ENCODE measurements around the gene PDLIM3.
"Not testable (repeated sequence)": the region's sequence is repeated elsewhere in the genome, so short reads cannot be mapped to it uniquely, and the experiment has no call there.

PDLIM3 gene

DNA sequence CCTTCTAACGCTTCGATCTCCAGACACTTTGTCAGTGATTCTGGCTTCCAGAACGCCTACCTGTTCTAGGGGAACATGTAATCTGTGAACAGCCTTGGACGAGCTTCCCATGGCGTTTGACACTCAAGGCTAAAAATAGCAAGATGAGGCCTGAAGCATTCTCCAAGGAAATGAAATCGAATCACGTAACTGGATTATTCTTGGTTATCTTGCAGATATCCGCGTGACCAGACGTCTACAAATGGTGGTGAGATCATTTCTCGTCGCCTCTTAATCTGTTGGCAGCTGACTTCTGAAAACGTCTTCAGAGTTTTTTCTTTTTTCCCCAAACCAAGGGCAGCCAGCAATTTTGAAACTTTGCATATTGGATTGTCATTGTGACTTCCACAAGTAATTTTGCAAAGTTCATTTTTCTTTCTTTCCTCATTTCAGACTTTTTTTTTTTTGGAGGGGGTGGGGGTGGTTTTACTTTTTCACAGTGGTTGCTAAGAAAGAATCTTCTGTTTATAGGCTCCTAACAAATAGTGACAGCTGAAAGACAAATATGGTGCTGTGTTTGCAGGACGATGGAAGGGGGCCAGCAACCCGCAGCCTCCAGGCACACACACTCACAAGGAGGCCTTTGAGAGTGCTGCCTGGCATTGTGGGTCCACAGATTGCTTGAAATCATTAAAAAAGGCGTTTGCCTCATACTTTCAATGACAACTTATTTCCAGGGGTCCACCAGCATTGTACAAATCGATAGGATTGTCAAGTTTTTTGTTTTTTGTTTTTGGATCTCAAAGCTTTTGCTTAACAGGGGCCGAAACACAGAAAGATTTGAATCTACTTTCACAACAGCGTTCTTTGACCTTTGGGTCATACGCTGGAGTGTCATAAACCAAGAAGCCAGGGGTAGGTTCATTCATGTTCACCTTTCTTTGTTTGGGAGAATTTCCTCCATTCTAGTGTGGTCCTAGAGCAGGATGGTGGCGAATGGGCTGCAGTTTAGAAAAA lies 32.4 kb upstream of the PDLIM3 start:
- no peaks in the 10 kb centered on the region for H3K36me3 ChIP-seq (ENCODE audit: control insufficient read depth in 1 of 2, insufficient read depth in 2 of 2, low read length in 2 of 2)
- H3K9me3 ChIP-seq (ENCODE audit: control insufficient read depth in 1 of 2, low read length in 2 of 2), result peaks cover 0 to 6% of the 10 kb centered on the region in 2 donors
- no peaks in the 10 kb centered on the region for H3K27me3 ChIP-seq (ENCODE audit: low read depth, low read length)
- peak overlapping the region; percentile 89 for H3K27ac ChIP-seq (ENCODE audit: low read length)
- peak overlapping the region in 1 of 2 donors; percentile 46 for H3K4me3 ChIP-seq (ENCODE audit: low read depth in 1 of 2, low read length in 2 of 2)
- H3K4me1 ChIP-seq (ENCODE audit: control insufficient read depth in 1 of 2, insufficient read depth in 2 of 2, low read length in 2 of 2), result peaks cover 6 to 31% of the 10 kb centered on the region in 2 donors

DNA sequence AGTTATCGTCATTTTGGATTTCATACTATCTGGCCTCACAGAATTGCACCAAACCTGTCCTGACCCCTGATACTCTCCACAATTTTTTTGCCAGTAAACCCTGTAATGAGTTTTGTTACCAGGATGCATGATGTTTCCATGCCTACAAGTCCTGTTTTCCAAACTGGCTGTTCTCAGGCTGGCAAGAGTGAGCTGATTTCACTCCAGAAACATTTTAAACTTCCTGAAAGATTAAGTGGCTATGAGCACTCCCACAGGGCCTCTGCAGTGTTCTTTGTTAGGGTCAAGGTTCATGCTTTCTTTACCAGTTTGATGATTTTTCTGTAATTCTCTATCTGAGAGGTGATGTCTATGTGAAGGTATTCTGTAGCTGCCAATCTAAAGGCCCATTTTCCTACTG lies 31.7 kb upstream of the PDLIM3 start:
- no peaks in the 10 kb centered on the region for H3K27me3 ChIP-seq (ENCODE audit: low read depth, low read length)
- H3K9me3 ChIP-seq (ENCODE audit: control insufficient read depth in 1 of 2, low read length in 2 of 2), result peaks cover 0 to 6% of the 10 kb centered on the region in 2 donors
- H3K27ac ChIP-seq (ENCODE audit: low read length), result peak overlapping the region; percentile 89
- peaks cover 6 to 31% of the 10 kb centered on the region in 2 donors for H3K4me1 ChIP-seq (ENCODE audit: control insufficient read depth in 1 of 2, insufficient read depth in 2 of 2, low read length in 2 of 2)
- H3K36me3 ChIP-seq (ENCODE audit: control insufficient read depth in 1 of 2, insufficient read depth in 2 of 2, low read length in 2 of 2), result no peaks in the 10 kb centered on the region
- peak overlapping the region in 1 of 2 donors; percentile 46 for H3K4me3 ChIP-seq (ENCODE audit: low read depth in 1 of 2, low read length in 2 of 2)

DNA sequence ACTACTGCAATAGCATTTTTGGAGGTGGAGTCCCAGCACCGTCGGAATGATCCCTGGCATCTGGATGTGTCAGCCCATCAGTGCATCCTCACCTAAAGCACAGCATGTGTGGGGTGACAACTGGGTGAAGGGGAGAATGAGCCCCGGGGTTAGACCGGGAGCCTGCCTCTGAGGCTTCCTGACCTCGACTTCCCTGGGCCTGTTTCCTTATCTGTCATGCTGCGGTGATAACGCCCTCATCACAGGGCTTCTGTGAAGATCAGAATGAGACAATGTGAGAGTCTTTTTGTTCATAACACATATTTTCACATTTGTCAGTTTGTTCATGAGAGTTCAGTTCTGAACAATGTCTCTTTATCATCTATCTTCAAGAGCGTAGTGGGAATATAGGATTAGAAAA lies 31.1 kb upstream of the PDLIM3 start:
- no peaks in the 10 kb centered on the region for H3K27me3 ChIP-seq (ENCODE audit: low read depth, low read length)
- H3K36me3 ChIP-seq (ENCODE audit: control insufficient read depth in 1 of 2, insufficient read depth in 2 of 2, low read length in 2 of 2), result no peaks in the 10 kb centered on the region
- no peak overlapping the region for H3K4me3 ChIP-seq (ENCODE audit: low read depth in 1 of 2, low read length in 2 of 2)
- H3K27ac ChIP-seq (ENCODE audit: low read length), result peak overlapping the region; percentile 89
- peaks cover 0 to 6% of the 10 kb centered on the region in 2 donors for H3K9me3 ChIP-seq (ENCODE audit: control insufficient read depth in 1 of 2, low read length in 2 of 2)
- peaks cover 6 to 31% of the 10 kb centered on the region in 2 donors for H3K4me1 ChIP-seq (ENCODE audit: control insufficient read depth in 1 of 2, insufficient read depth in 2 of 2, low read length in 2 of 2)

DNA sequence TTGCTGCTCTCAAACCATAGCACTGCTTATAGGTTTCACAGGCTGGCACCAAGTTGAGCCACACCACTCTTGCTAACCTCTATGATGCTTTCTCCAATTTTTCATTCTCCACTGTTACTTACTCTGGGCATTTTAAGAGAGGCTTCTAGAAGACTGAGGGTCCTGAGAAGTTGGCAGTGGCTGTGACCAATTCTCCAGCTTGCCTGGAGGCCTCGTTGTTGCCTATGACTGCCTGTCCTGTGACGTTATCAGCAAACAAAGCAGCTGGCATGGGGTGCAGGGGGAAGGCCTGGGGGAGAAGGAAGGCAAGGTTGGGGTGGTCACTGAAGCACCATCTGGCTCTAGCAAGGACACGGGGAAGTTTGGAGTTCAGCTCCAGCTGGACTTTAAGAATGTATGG lies 30.4 kb upstream of the PDLIM3 start:
- Histone ChIP-seq H3K4me1 (ENCODE audit: control insufficient read depth in 1 of 2, insufficient read depth in 2 of 2, low read length in 2 of 2) (peaks cover 6 to 31% of the 10 kb centered on the region in 2 donors), H3K9me3 (ENCODE audit: control insufficient read depth in 1 of 2, low read length in 2 of 2) (peaks cover 0 to 6% of the 10 kb centered on the region in 2 donors), H3K27ac (ENCODE audit: low read length) (peak overlapping the region; percentile 89), H3K36me3 (ENCODE audit: control insufficient read depth in 1 of 2, insufficient read depth in 2 of 2, low read length in 2 of 2) (no peaks in the 10 kb centered on the region), H3K27me3 (ENCODE audit: low read depth, low read length) (no peaks in the 10 kb centered on the region), H3K4me3 (ENCODE audit: low read depth in 1 of 2, low read length in 2 of 2) (no peak overlapping the region)

DNA sequence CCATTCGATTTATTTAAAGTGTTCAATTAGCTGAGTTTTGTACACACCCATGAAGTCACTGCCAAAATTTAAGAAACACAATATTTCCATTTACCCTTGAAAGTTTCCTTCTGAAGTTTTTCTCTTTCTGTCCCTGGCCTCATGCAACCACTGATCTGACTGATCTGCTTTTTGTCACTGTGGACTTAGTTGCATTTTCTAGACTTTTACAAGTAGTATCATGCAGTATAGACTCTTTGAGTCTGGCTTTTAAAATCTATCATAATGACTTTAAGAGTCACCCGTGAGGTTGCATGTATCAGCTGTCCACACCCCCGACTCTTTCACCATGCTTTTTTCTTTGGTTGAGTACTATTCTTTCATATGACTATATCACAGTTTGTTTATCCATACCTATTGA lies 29.0 kb upstream of the PDLIM3 start:
- peaks cover 0 to 6% of the 10 kb centered on the region in 2 donors for H3K9me3 ChIP-seq (ENCODE audit: control insufficient read depth in 1 of 2, low read length in 2 of 2)
- no peak overlapping the region for H3K4me3 ChIP-seq (ENCODE audit: low read depth in 1 of 2, low read length in 2 of 2)
- H3K36me3 ChIP-seq (ENCODE audit: control insufficient read depth in 1 of 2, insufficient read depth in 2 of 2, low read length in 2 of 2), result no peaks in the 10 kb centered on the region
- H3K27me3 ChIP-seq (ENCODE audit: low read depth, low read length), result no peaks in the 10 kb centered on the region
- H3K4me1 ChIP-seq (ENCODE audit: control insufficient read depth in 1 of 2, insufficient read depth in 2 of 2, low read length in 2 of 2), result peaks cover 6 to 36% of the 10 kb centered on the region in 2 donors
- H3K27ac ChIP-seq (ENCODE audit: low read length), result no peak overlapping the region

DNA sequence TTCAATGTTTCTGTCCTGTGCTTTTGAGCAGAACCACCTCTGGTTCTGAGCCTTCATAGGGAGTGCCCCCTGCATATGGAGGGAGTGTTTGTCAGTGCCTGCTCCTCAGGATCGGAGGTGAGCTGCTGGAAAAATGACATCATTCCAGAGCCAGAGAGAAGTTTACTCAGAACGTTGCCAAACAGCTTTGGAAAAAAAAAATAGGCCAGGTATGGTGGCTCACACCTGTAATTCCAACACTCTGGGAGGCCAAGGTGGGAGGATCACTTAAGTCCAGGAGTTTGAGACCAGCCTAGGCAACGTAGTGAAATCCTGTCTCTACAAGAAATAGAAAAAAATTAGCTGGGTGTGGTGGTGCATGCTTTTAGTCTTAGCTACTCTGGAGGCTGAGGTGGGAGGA lies 27.2 kb upstream of the PDLIM3 start:
- H3K27ac ChIP-seq (ENCODE audit: low read length), result no peak overlapping the region
- H3K36me3 ChIP-seq (ENCODE audit: control insufficient read depth in 1 of 2, insufficient read depth in 2 of 2, low read length in 2 of 2), result no peaks in the 10 kb centered on the region
- H3K9me3 ChIP-seq (ENCODE audit: control insufficient read depth in 1 of 2, low read length in 2 of 2), result peaks cover 0 to 6% of the 10 kb centered on the region in 2 donors
- no peaks in the 10 kb centered on the region for H3K27me3 ChIP-seq (ENCODE audit: low read depth, low read length)
- H3K4me3 ChIP-seq (ENCODE audit: low read depth in 1 of 2, low read length in 2 of 2), result no peak overlapping the region
- H3K4me1 ChIP-seq (ENCODE audit: control insufficient read depth in 1 of 2, insufficient read depth in 2 of 2, low read length in 2 of 2), result peaks cover 6 to 28% of the 10 kb centered on the region in 2 donors

DNA sequence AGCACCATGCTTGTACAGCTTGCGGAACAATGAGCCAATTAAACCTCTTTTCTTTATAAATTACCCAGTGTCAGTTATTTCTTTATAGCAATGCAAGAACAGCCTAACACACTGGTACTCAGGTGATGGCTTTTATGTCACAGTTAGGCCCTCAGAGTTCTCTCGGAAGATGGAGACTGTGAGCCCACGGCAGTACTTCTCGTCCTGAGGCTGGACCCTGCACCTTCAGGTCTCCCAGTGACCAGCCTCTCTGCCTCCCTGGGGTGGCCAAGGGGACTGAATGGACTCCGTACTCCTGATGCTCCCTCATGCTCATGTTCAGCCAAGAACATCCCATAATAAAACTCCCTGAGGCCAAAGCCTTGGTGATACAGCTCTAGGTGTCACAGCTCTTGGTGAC lies 25.0 kb upstream of the PDLIM3 start:
- no peak overlapping the region for H3K27ac ChIP-seq (ENCODE audit: low read length)
- no peak overlapping the region for H3K4me3 ChIP-seq (ENCODE audit: low read depth in 1 of 2, low read length in 2 of 2)
- H3K36me3 ChIP-seq (ENCODE audit: control insufficient read depth in 1 of 2, insufficient read depth in 2 of 2, low read length in 2 of 2), result no peaks in the 10 kb centered on the region
- H3K9me3 ChIP-seq (ENCODE audit: control insufficient read depth in 1 of 2, low read length in 2 of 2), result peaks cover 0 to 6% of the 10 kb centered on the region in 2 donors
- no peaks in the 10 kb centered on the region for H3K27me3 ChIP-seq (ENCODE audit: low read depth, low read length)
- H3K4me1 ChIP-seq (ENCODE audit: control insufficient read depth in 1 of 2, insufficient read depth in 2 of 2, low read length in 2 of 2), result peaks cover 0 to 12% of the 10 kb centered on the region in 2 donors

DNA sequence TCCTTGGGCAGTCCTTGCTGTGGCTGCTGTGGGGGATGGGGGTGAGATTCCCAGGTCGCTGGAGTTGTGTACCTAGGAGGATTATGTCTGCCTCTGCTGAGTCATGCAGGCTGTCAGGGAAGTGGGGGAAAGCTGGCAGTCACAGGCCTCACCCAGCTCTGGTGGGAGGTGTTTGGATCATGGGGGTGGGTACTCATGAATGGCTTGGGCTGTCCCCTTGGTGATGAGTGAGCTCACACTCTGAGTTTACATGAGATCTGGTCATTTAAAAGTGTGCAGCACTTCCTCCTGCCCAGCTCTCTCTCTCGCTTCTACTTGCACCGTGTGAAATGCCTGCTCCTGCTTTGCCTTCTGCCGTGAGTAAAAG lies 24.6 kb upstream of the PDLIM3 start:
- no peak overlapping the region for H3K4me3 ChIP-seq (ENCODE audit: low read depth in 1 of 2, low read length in 2 of 2)
- H3K9me3 ChIP-seq (ENCODE audit: control insufficient read depth in 1 of 2, low read length in 2 of 2), result peaks cover 0 to 4% of the 10 kb centered on the region in 2 donors
- no peaks in the 10 kb centered on the region for H3K36me3 ChIP-seq (ENCODE audit: control insufficient read depth in 1 of 2, insufficient read depth in 2 of 2, low read length in 2 of 2)
- no peak overlapping the region for H3K27ac ChIP-seq (ENCODE audit: low read length)
- peaks cover 0 to 12% of the 10 kb centered on the region in 2 donors for H3K4me1 ChIP-seq (ENCODE audit: control insufficient read depth in 1 of 2, insufficient read depth in 2 of 2, low read length in 2 of 2)
- H3K27me3 ChIP-seq (ENCODE audit: low read depth, low read length), result no peaks in the 10 kb centered on the region

DNA sequence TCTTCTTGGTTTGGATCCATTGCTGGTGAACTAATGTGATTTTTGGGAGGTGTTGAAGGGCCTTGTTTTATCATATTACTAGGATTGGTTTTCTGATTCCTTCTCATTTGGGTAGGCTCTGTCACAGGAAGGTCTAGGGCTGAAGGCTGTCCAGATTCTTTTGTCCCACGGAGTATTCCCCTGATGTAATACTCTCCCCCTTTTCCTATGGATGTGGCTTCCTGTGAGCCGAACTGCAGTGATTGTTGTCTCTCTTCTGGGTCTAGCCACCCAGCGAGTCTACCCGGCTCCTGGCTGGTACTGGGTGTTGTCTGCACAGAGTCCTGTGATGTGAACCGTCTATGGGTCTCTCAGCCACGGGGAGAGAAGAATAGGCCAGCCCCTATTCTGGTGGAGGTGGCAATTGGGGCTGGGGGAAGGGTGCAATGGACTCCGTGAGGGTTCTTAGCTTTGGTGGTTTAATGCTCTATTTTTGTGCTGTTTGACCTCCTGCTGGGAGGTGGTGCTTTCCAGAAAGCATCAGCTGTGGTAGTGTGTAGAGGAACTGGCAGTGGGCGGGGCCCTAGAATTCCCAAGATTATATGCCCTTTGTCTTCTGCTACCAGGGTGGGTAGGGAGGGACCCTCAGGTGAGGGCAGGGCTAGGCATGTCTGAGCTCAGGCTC lies 24.1 kb upstream of the PDLIM3 start:
- not testable (repeated sequence) for H3K27me3 ChIP-seq (ENCODE audit: low read depth, low read length); H3K27ac ChIP-seq (ENCODE audit: low read length); H3K36me3 ChIP-seq (ENCODE audit: control insufficient read depth in 1 of 2, insufficient read depth in 2 of 2, low read length in 2 of 2)

DNA sequence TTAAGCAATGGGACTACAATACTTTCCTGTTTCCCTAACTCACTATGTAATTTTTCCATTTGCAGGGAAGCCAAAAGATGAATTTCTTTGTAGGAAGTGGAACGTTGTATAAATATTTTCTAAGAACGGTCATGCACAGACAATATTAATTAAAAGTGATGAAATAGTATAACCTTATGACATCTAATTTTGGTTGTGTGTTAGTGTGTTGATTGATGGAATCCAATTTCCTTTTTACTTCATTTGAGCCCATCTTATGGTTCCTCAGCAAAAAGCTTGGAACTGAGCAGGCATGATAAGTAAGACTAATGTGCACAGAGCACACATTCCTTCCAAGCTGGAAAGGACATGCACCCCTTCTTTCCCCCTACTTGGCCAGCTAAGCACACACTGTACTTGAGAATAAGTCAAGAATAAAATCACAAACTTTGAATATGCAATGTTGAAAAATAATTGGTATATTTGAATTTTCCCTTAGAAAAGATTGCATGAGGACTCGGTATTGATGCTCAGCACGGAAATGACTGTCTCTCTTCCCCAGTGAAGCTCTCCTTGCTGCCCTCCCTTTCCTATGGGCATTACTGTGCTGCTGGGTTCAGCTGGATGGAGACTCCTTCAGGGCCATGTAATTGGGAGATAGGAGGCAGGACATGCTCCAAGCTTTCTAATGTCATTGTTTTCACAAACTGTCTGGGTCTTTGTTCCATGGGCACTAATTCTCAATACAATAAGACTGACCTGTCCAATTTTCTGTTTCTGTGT lies 19.2 kb upstream of the PDLIM3 start:
- Histone ChIP-seq H3K27ac (ENCODE audit: low read length) (no peak overlapping the region), H3K27me3 (ENCODE audit: low read depth, low read length) (no peaks in the 10 kb centered on the region), H3K4me1 (ENCODE audit: control insufficient read depth in 1 of 2, insufficient read depth in 2 of 2, low read length in 2 of 2) (peaks cover 6 to 22% of the 10 kb centered on the region in 2 donors), H3K9me3 (ENCODE audit: control insufficient read depth in 1 of 2, low read length in 2 of 2) (no peaks in the 10 kb centered on the region), H3K36me3 (ENCODE audit: control insufficient read depth in 1 of 2, insufficient read depth in 2 of 2, low read length in 2 of 2) (no peaks in the 10 kb centered on the region), H3K4me3 (ENCODE audit: low read depth in 1 of 2, low read length in 2 of 2) (no peak overlapping the region)

More for the DNA sequence above, 24.1 kb upstream of the PDLIM3 start:
- not testable (repeated sequence) for H3K9me3 ChIP-seq (ENCODE audit: control insufficient read depth in 1 of 2, low read length in 2 of 2); H3K4me3 ChIP-seq (ENCODE audit: low read depth in 1 of 2, low read length in 2 of 2)
- peaks cover 0 to 13% of the 10 kb centered on the region in 2 donors for H3K4me1 ChIP-seq (ENCODE audit: control insufficient read depth in 1 of 2, insufficient read depth in 2 of 2, low read length in 2 of 2)

DNA sequence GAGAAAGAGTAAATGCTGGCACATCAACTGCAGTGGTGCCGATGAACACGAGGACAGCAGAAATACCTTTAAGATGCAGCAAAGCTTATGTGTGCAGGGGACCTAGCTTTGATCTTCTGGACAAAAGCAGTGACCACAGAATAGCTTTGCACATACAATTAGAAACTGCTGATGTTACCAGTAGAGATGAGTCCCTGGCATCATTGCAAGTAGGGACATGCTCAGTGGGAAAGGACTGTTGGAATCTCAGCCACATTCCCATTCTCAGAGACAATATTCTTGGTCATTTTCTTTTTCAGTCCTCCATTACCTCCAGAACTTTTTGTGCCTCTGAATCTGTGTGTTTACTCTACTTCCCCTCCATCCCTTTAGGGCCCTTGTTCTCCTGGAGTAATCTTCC lies 16.9 kb upstream of the PDLIM3 start:
- Histone ChIP-seq H3K27me3 (ENCODE audit: low read depth, low read length) (no peaks in the 10 kb centered on the region), H3K27ac (ENCODE audit: low read length) (no peak overlapping the region), H3K9me3 (ENCODE audit: control insufficient read depth in 1 of 2, low read length in 2 of 2) (no peaks in the 10 kb centered on the region), H3K4me3 (ENCODE audit: low read depth in 1 of 2, low read length in 2 of 2) (no peak overlapping the region), H3K36me3 (ENCODE audit: control insufficient read depth in 1 of 2, insufficient read depth in 2 of 2, low read length in 2 of 2) (no peaks in the 10 kb centered on the region), H3K4me1 (ENCODE audit: control insufficient read depth in 1 of 2, insufficient read depth in 2 of 2, low read length in 2 of 2) (peaks cover 6 to 18% of the 10 kb centered on the region in 2 donors)
